RPMI8226 (cell line): ENCODE results near the gene GTF2IRD1.
A peak's percentile ranks its signal among the peaks of the same experiment; 100 is the strongest.

Source experiments
- DNase-seq: peaks from one replicate; pipeline ENCODE4 v3.0.0-alpha.2; 2015

The GTF2IRD1 gene

GRCh38 chr7:74570533-74571156 lies 116.9 kb downstream of the GTF2IRD1 start:
- DNase-seq = no peak

- DNase-seq = no peak
These were observed 118.7 kb downstream of the GTF2IRD1 start for GRCh38 chr7:74572301-74572979.

- no peak for DNase-seq
These were observed 119.8 kb downstream of the GTF2IRD1 start for GRCh38 chr7:74573512-74573911.

GRCh38 chr7:74575083-74575784 lies 121.5 kb downstream of the GTF2IRD1 start:
- DNase-seq = peak; percentile 61

- DNase-seq = no peak
These were observed 122.1 kb downstream of the GTF2IRD1 start for GRCh38 chr7:74575811-74576210.

GRCh38 chr7:74579800-74580685 lies 126.3 kb downstream of the GTF2IRD1 start:
- no peak for DNase-seq

- no peak for DNase-seq
These were observed 128.3 kb downstream of the GTF2IRD1 start for GRCh38 chr7:74581916-74582440.

GRCh38 chr7:74582447-74583039 lies 128.8 kb downstream of the GTF2IRD1 start:
- no peak for DNase-seq

GRCh38 chr7:74583630-74584029 lies 129.9 kb downstream of the GTF2IRD1 start:
- no peak for DNase-seq

GRCh38 chr7:74584160-74584954 lies 130.7 kb downstream of the GTF2IRD1 start:
- no peak for DNase-seq

- DNase-seq = no peak
These were observed 132.1 kb downstream of the GTF2IRD1 start for GRCh38 chr7:74585844-74586243.

- DNase-seq = no peak
These were observed 132.8 kb downstream of the GTF2IRD1 start for GRCh38 chr7:74586258-74587175.

- peak; percentile 53 for DNase-seq
These were observed 133.9 kb downstream of the GTF2IRD1 start for GRCh38 chr7:74587435-74588126.

- no peak for DNase-seq
These were observed 137.1 kb downstream of the GTF2IRD1 start for GRCh38 chr7:74590813-74591212.

- DNase-seq = no peak
These were observed 144.9 kb downstream of the GTF2IRD1 start for GRCh38 chr7:74598558-74598957.

GRCh38 chr7:74599244-74599643 lies 145.5 kb downstream of the GTF2IRD1 start:
- DNase-seq = no peak

GRCh38 chr7:74604326-74605020 lies 150.8 kb downstream of the GTF2IRD1 start:
- peak; percentile 76 for DNase-seq

GRCh38 chr7:74606101-74606908 lies 152.6 kb downstream of the GTF2IRD1 start:
- peak; percentile 69 for DNase-seq
